AG04450 (cell line): ENCODE measurements around the gene GIN1. TPM values are rescaled to one million over a fixed set of nuclear protein-coding genes. Genes with fewer than 3 reads are reported as not detected.

ENCODE experiments used
- CTCF ChIA-PET: fragments of 300-600, 350-600 bp; formaldehyde crosslinking; extraction: SDS; loops from one replicate; lab custom pipeline; 2022; ENCODE audit warnings: antibody characterized with exemption, inconsistent platforms; lab: Charles Lee
- POLR2A ChIA-PET: fragments of 350-600 bp; formaldehyde crosslinking; extraction: SDS; loops from one replicate; lab custom pipeline; 2021; ENCODE audit warnings: antibody characterized with exemption, inconsistent platforms; lab: Yijun Ruan, JAX
- DNase-seq: peaks from one replicate; pipeline ENCODE4 v3.0.0-alpha.2; 2011; ENCODE audit warnings: low read depth, low spot score
- H3K27ac ChIP-seq: one replicate; pipeline ENCODE4 v1.5.1; 2012; ENCODE audit warnings: low read depth, low read length, control low read depth
- H3K27me3 ChIP-seq: one replicate; pipeline ENCODE4 v1.6.0; 2012; ENCODE audit warnings: low read length; ENCODE audit not compliant: control insufficient read depth, insufficient read depth
- H3K4me3 ChIP-seq: 2 replicates; pipeline ENCODE4 v1.5.1; 2011; ENCODE audit warnings: mild to moderate bottlenecking, low read depth, low read length, control low read depth
- H3K9me3 ChIP-seq: 2 replicates; pipeline ENCODE4 v1.5.1; 2012; ENCODE audit warnings: low read length; ENCODE audit not compliant: control insufficient read depth, insufficient read depth
- polyA plus RNA-seq: library from polyadenylated mRNA; depleted of rRNA; stranded (reverse); fragments of >200 nt; gene quantifications from 2 replicates; pipeline ENCODE4 v1.2.3, GENCODE V29; 2011
- TF ChIP-seq, protein P1 (sequence below): IDR thresholded peaks from 2 replicates; pipeline ENCODE4 v1.5.1; 2011; ENCODE audit warnings: low read depth, low read length, control low read depth, inconsistent platforms

GIN1 gene
- polyA plus RNA-seq, 1 experiment = 7.7 TPM

DNA sequence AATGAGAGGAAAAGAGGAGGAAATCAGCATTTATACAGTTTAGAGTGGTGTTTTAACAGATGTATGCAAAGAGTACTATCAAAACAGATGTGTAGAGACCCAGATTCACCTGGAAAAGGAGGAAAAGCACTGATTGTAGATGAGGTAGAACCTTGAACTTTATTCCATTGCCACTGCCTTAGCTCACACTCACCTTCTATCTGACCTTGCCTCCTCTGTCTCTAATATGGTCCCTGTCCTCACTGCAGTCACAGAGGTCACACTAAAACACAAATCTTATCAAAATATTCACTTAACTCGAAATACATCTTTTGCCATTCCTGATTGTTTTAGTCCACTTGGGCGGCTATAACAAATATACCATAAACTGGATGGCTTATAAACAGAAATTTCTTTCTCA lies 7.0 kb downstream of the GIN1 start:
- H3K27me3 ChIP-seq = no peaks in the 10 kb centered on the region
- TF ChIP-seq, protein P1, sequence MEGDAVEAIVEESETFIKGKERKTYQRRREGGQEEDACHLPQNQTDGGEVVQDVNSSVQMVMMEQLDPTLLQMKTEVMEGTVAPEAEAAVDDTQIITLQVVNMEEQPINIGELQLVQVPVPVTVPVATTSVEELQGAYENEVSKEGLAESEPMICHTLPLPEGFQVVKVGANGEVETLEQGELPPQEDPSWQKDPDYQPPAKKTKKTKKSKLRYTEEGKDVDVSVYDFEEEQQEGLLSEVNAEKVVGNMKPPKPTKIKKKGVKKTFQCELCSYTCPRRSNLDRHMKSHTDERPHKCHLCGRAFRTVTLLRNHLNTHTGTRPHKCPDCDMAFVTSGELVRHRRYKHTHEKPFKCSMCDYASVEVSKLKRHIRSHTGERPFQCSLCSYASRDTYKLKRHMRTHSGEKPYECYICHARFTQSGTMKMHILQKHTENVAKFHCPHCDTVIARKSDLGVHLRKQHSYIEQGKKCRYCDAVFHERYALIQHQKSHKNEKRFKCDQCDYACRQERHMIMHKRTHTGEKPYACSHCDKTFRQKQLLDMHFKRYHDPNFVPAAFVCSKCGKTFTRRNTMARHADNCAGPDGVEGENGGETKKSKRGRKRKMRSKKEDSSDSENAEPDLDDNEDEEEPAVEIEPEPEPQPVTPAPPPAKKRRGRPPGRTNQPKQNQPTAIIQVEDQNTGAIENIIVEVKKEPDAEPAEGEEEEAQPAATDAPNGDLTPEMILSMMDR = no peak
- no peak overlapping the region for H3K27ac ChIP-seq
- no peak overlapping the region for H3K4me3 ChIP-seq
- no peaks in the 10 kb centered on the region for H3K9me3 ChIP-seq
- no peak for DNase-seq
- ChIA-PET POLR2A (no interaction called here), CTCF (interaction anchor here (0.7 to 2.5 kb wide), 3 partner anchors 27 to 1198 kb away, joined by 3 to 7 read pairs (median 4); no protein-coding TSS in a partner anchor)

DNA sequence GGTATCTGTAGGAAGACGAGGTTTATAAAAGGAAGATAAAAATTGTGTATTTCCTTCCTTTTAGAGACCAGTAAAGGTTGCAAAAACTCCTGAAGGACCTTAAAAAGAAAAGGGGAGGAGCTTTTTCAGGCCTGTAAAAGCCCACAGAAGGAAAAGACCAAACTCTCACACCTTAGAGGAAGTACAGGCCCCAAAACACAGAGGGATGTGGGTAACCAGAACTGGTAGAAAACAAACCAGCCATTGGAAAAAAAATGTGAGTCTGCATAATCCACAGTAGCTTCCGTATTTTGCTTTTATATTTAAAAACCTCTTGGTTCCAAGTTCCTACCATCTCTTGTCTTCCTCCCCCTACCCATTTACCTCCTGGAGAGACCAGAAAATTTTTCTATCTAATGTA lies 8.5 kb downstream of the GIN1 start:
- CTCF ChIA-PET = interaction anchor here (2.5 kb wide), 1 partner anchor 28 kb away, joined by 7 read pairs; no protein-coding TSS in a partner anchor

DNA sequence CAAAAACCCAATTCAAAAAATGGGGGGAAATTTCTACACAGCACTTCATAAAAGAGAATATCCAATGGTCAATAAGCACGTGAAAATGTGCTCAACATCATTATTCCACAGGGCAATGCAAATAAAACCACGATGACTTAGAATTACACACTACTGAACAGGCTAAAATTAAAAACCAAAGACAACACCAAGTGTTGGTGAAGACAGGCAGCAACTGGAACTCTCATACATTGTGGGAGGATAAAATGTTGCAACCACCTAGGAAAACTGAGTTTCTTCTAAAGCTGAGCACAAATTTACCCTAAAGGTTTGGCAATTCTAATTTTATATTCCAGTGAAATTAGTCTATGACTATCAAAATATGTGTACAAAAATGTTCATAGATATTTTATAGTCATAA lies 9.5 kb downstream of the GIN1 start:
- H3K27me3 ChIP-seq = no peaks in the 10 kb centered on the region
- CTCF ChIA-PET = no interaction called here
- H3K4me3 ChIP-seq = no peak overlapping the region
- H3K27ac ChIP-seq = no peak overlapping the region
- POLR2A ChIA-PET = no interaction called here
- TF ChIP-seq, protein P1 = no peak
- no peaks in the 10 kb centered on the region for H3K9me3 ChIP-seq
- DNase-seq = no peak

More for the DNA sequence above, 8.5 kb downstream of the GIN1 start:
- Histone ChIP-seq H3K27me3 (no peaks in the 10 kb centered on the region), H3K27ac (no peak overlapping the region), H3K9me3 (no peaks in the 10 kb centered on the region), H3K4me3 (no peak overlapping the region)
- TF ChIP-seq, protein P1 = no peak
- POLR2A ChIA-PET = no interaction called here
- no peak for DNase-seq

DNA sequence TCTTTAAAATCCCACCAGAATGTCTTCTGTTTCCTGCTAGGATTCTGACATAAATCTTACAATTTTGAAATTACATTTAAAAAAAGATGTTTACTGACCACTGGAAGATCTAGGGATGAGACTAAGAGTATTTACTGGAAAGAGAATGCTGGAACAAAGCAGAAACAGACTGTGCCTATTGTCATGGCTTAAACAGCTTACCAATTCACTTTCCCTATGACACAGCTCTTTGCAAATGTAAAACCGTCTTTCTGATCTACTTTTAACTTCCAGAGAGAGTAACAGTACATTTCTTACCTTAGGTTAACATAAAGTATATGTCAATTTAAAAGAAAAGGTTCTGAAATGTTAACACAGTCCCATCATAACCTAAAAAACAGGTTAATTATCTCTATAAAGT lies 10.7 kb downstream of the GIN1 start:
- Histone ChIP-seq H3K9me3 (no peaks in the 10 kb centered on the region), H3K27me3 (no peaks in the 10 kb centered on the region), H3K4me3 (no peak overlapping the region), H3K27ac (no peak overlapping the region)
- TF ChIP-seq, protein P1 = no peak
- ChIA-PET POLR2A (no interaction called here), CTCF (no interaction called here)
- DNase-seq = no peak

DNA sequence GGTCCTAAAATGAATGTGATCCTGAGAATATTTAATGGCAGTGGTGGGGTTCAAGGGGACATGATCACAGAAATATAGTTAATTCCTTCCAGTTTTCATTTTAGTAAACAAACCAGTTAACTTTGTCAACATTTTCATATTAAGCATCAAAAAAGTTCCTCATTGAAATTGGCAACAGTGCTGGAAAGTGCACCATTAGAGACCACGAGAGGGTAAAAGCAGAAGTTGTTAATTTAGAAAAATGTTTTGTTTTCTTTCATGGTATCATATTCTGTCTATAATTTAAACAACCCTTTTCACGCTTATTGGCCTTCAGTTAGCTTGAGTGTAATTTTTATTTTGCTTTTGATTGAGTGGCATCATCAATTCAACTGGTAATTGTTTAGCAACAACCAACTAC lies 11.9 kb downstream of the GIN1 start:
- Histone ChIP-seq H3K27ac (no peak overlapping the region), H3K27me3 (no peaks in the 10 kb centered on the region), H3K4me3 (no peak overlapping the region), H3K9me3 (no peaks in the 10 kb centered on the region)
- ChIA-PET CTCF (no interaction called here), POLR2A (no interaction called here)
- TF ChIP-seq, protein P1 = no peak
- DNase-seq = no peak
